ENCODE measurements around the gene AKAP14. TPM values are rescaled to one million over a fixed set of nuclear protein-coding genes. Genes with fewer than 3 reads are reported as not detected.
"Not testable (repeated sequence)": the region's sequence is repeated elsewhere in the genome, so short reads cannot be mapped to it uniquely, and the experiment has no call there.

Gene AKAP14
- total RNA-seq, 4 donors from 2014 or later = 0.97 TPM; not detected in 3

DNA sequence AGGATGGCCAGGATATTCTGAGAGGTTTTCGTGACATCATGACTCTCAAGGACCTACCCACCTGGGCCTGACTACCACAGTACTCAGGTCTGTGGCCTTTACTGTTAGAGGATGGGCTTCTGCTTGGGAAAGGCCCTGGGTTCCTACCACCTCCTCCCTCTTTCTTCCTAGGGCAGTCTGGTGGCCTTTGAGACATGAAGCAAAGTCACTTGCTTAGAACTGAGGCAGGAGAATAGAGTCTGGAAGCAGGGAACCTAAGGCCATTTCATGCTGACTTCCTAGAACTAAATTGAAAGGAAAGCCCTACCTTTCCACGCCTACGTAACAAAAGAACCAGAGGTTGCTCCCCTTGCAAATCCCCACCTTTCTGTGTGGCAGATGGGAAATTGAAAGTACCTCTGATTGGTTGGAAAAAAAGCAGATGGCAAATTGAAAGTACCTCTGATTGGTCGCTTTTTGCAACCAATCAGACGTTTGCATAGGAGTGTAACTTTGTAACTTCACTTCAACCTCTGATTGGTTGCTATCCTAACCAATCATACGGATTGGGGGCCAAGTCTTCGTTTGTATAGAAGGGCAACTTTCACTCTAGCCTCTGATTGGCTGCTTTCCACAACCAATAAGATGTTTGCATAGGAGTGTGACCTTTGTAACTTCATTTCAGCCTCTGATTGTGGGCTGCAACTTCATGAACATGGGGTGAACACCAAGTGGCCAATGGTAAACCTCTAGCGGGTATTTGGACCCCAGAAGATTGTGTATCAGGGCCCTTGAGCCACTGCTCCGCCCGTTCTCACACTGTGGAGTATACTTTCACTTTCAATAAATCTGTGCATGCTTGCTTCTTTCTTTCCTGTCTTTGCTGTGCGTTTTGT, 9.9 kb upstream of the AKAP14 start:
- Histone ChIP-seq H3K27me3 (no peaks in the 10 kb centered on the region), H3K9me3 (no peaks in the 10 kb centered on the region), H3K4me1 (no peaks in the 10 kb centered on the region), H3K4me3 (no peak overlapping the region), H3K27ac (no peak overlapping the region), H3K36me3 (no peaks in the 10 kb centered on the region)
- TF ChIP-seq CTCF (IDR thresholded peaks at IDR 0.05) (no peak), POLR2A (IDR thresholded peaks at IDR 0.05) (no peak)
- DNase-seq = no peak
- intact Hi-C loops (cut with DNase I; ENCODE audit: low total_unique reads) = no loop called here

DNA sequence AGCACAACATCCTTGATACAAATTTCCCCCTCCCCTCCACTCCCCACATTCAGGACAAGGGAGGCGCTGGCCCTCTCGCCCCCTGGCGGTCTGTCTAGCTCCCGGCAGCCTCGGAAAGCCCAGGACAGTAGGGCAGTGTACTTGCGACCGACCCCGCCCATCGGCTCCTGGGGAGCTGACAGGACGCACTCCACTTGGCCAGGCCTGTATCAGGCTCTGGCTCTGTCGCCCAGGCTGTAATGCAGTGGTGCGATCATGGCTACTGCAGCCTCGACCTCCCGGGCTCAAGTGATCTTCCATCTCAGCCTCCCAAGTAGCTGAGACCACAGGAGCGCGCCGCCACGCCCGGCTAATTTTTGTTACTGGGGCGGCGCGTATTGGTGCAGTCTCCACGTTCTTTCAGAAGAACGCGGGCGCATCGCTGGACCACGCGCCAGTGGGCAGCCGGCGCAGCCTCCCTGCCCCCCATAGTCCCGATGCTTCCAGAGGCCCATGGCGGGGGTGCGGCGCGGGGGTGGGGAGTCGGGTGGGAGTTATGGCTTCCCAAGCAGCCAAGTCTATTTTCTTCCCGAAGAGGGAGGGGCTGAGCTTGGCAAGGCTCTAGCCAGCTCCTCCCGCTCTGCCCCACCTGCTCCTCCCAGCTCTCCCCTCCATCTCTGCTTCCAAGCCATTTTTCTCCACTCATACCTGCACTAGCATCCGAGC, 7.8 kb upstream of the AKAP14 start:
- DNase-seq = peak; percentile 24 to 37
- H3K27me3 ChIP-seq = no peaks in the 10 kb centered on the region
- intact Hi-C loops (cut with DNase I; ENCODE audit: low total_unique reads) = no loop called here
- TF ChIP-seq CTCF (IDR thresholded peaks at IDR 0.05) (peak in 3 of 4 experiments; percentile 7 to 28 (median 17)), POLR2A (IDR thresholded peaks at IDR 0.05) (no peak)
- peak overlapping the region in 1 of 2 donors; percentile 23 for H3K4me3 ChIP-seq
- H3K36me3 ChIP-seq = no peaks in the 10 kb centered on the region
- no peaks in the 10 kb centered on the region for H3K9me3 ChIP-seq
- H3K4me1 ChIP-seq = no peaks in the 10 kb centered on the region
- no peak overlapping the region for H3K27ac ChIP-seq

DNA sequence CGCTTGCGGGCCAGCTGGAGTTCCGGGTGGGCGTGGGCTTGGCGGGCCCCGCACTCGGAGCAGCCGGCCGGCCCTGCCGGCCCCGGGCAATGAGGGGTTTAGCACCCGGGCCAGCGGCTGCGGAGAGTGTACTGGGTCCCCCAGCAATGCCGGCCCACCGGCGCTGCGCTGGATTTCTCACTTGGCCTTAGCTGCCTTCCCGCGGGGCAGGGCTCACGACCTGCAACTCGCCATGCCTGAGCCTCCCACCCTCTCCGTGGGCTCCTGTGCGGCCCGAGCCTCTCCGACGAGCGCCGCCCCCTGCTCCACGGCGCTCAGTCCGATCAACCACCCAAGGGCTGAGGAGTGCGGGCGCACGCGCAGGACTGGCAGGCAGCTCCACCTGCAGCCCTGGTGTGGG, 5.1 kb upstream of the AKAP14 start:
- H3K36me3 ChIP-seq; H3K4me1 ChIP-seq; H3K27ac ChIP-seq; H3K4me3 ChIP-seq; H3K9me3 ChIP-seq; DNase-seq; H3K27me3 ChIP-seq; intact Hi-C loops (cut with DNase I; ENCODE audit: low total_unique reads): not testable (repeated sequence)

DNA sequence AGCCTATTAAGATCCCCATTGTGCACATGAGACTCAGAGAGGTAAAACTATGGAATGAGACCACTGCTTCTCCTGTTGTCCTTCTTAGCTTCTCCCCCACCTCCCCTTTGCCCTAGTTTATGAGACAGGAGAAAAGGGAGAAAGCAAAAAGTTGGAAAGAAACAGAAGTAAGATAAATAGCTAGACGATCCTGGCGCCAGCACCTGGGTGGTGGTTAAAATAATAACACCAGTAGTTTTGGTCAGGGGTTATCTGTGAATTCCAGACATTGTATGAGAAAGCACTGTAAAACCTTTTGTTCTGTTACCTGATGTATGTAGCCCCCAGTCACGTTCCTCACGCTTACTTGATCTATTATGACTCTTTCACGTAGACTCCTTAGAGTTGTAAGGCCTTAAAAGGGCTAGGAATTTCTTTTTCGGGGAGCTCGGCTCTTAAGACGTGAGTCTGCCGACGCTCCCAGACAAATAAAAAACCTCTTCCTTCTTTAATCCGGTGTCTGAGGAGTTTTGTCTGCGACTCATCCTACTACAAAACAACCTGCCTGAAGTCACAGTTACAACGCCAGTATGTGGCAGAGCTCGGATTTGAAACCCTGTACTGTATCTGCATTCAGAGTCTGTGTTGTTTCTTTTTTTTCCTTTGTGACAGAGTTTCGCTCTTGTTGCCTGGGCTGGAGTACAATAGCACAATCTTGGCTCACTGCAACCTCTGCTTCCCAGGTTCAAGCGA, 3.6 kb upstream of the AKAP14 start:
- H3K4me3 ChIP-seq; H3K4me1 ChIP-seq; H3K36me3 ChIP-seq; H3K27ac ChIP-seq; H3K9me3 ChIP-seq; H3K27me3 ChIP-seq; DNase-seq; intact Hi-C loops (cut with DNase I; ENCODE audit: low total_unique reads): not testable (repeated sequence)

- Histone ChIP-seq H3K27ac (no peak overlapping the region), H3K4me3 (no peak overlapping the region), H3K36me3 (no peaks in the 10 kb centered on the region), H3K4me1 (no peaks in the 10 kb centered on the region), H3K9me3 (no peaks in the 10 kb centered on the region), H3K27me3 (no peaks in the 10 kb centered on the region)
- TF ChIP-seq POLR2A (IDR thresholded peaks at IDR 0.05) = no peak
- no peak for TF ChIP-seq CTCF (IDR thresholded peaks at IDR 0.05)
- intact Hi-C loops (cut with DNase I; ENCODE audit: low total_unique reads) = no loop called here
- DNase-seq = no peak
These were observed 3.4 kb downstream of the AKAP14 start for GRCh38 chrX:119899125-119899524.

GRCh38 chrX:119900976-119901375, 5.3 kb downstream of the AKAP14 start:
- H3K9me3 ChIP-seq = no peaks in the 10 kb centered on the region
- H3K4me3 ChIP-seq = no peak overlapping the region
- no peak overlapping the region for H3K27ac ChIP-seq
- no peaks in the 10 kb centered on the region for H3K4me1 ChIP-seq
- H3K27me3 ChIP-seq = no peaks in the 10 kb centered on the region
- no peak for DNase-seq
- H3K36me3 ChIP-seq = no peaks in the 10 kb centered on the region
- TF ChIP-seq POLR2A (IDR thresholded peaks at IDR 0.05) (no peak), CTCF (IDR thresholded peaks at IDR 0.05) (no peak)
- intact Hi-C loops (cut with DNase I; ENCODE audit: low total_unique reads) = no loop called here
